Gastroesophageal sphincter (tissue), 3 donors: Measurements from ENCODE around the gene MAN2A2.

ENCODE experiments used
- CTCF ChIP-seq, 4 experiments: fragments of 200-600 bp in 2 of 4; fragments of 450-650 bp in 2 of 4; sonication (generic) in 1 of 4; IDR thresholded peaks; one replicate each; pipeline ENCODE4 v1.5.1; 2017 to 2019; ENCODE audit warnings: antibody characterized with exemption in 4 of 4, mild to moderate bottlenecking in 2 of 4, moderate library complexity in 2 of 4
- POLR2A ChIP-seq, 2 donors: fragments of 450-650 bp; IDR thresholded peaks; one replicate each; pipeline ENCODE4 v1.6.1; 2017; ENCODE audit warnings: antibody characterized with exemption in 2 of 2, mild to moderate bottlenecking in 2 of 2, moderate library complexity in 1 of 2

- TF ChIP-seq CTCF (IDR thresholded peaks at IDR 0.05) (no peak), POLR2A (IDR thresholded peaks at IDR 0.05) (peak in 1 of 2 donors; percentile 14)
Measured at GRCh38 chr15:90902840-90903732, at the start of gene MAN2A2.
